ENCODE results near the gene NT5DC1.

NT5DC1 gene

GRCh38 chr6:116189472-116189871 is 88.8 kb downstream of the NT5DC1 start:
- Histone ChIP-seq H3K4me3 (ENCODE audit: low read depth, low read length) (no peak overlapping the region), H3K27ac (no peak overlapping the region), H3K36me3 (replicated peaks) (no peaks in the 10 kb centered on the region), H3K27me3 (replicated peaks) (no peaks in the 10 kb centered on the region)
- no peak for TF ChIP-seq CTCF (IDR thresholded peaks at IDR 0.05; ENCODE audit: low read depth, low read length, missing control alignments)
- in situ Hi-C loops (cut with HindIII; ENCODE audit: low pct_ligation_motif_present, low sequenced_read_pairs), result no loop called here
- no peak for DNase-seq

DNA sequence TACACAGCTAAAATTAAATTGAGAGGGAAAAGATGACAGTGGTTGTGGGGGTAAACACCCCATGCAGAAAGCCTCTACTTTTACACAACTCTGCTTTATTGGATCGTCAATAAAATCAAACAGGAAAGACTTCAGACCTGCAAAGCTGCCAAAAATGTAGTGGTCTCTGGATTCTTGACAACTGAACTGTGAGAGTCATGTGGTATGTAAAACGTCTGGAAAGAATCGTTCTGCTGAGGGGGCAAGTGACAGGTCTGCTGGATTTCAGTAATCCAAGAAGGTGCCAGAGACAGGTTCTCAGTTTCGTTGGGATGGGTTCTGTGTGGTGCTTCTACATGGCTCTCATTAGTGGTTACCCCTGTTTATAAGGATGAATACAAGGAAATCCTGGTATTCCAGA is 89.9 kb downstream of the NT5DC1 start:
- peak; percentile 84 for DNase-seq
- no peaks in the 10 kb centered on the region for H3K27me3 ChIP-seq (replicated peaks)
- no peak for TF ChIP-seq CTCF (IDR thresholded peaks at IDR 0.05; ENCODE audit: low read depth, low read length, missing control alignments)
- in situ Hi-C loops (cut with HindIII; ENCODE audit: low pct_ligation_motif_present, low sequenced_read_pairs), result no loop called here
- H3K36me3 ChIP-seq (replicated peaks), result no peaks in the 10 kb centered on the region
- H3K27ac ChIP-seq, result no peak overlapping the region
- no peak overlapping the region for H3K4me3 ChIP-seq (ENCODE audit: low read depth, low read length)

- Histone ChIP-seq H3K27me3 (replicated peaks) (no peaks in the 10 kb centered on the region), H3K36me3 (replicated peaks) (no peaks in the 10 kb centered on the region), H3K27ac (no peak overlapping the region), H3K4me3 (ENCODE audit: low read depth, low read length) (no peak overlapping the region)
- no peak for TF ChIP-seq CTCF (IDR thresholded peaks at IDR 0.05; ENCODE audit: low read depth, low read length, missing control alignments)
- no peak for DNase-seq
- in situ Hi-C loops (cut with HindIII; ENCODE audit: low pct_ligation_motif_present, low sequenced_read_pairs), result no loop called here
Measured at GRCh38 chr6:116191881-116192280, 91.2 kb downstream of the NT5DC1 start.

DNA sequence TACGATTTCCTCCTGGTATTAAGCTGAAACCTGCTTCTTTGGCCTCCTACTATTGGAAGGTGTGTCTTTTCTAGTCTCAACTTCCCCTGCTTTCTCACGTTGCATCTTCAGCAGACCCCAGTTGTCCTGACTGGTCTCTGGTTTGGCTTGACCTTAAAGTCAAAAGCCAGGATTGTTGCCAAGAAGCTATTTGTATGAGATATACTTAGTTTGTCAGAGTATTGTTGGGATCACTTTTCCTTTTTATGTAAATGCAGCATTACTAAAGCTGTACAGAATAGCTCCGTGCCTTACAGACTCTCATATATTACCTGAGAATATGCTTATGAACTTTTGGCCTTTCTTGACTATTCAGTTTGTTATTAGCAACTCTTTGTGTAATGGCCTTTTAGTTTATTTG is 92.1 kb downstream of the NT5DC1 start:
- Histone ChIP-seq H3K4me3 (ENCODE audit: low read depth, low read length) (no peak overlapping the region), H3K27me3 (replicated peaks) (no peaks in the 10 kb centered on the region), H3K27ac (no peak overlapping the region), H3K36me3 (replicated peaks) (no peaks in the 10 kb centered on the region)
- TF ChIP-seq CTCF (IDR thresholded peaks at IDR 0.05; ENCODE audit: low read depth, low read length, missing control alignments), result no peak
- in situ Hi-C loops (cut with HindIII; ENCODE audit: low pct_ligation_motif_present, low sequenced_read_pairs), result no loop called here
- no peak for DNase-seq

- TF ChIP-seq CTCF (IDR thresholded peaks at IDR 0.05; ENCODE audit: low read depth, low read length, missing control alignments), result no peak
- Histone ChIP-seq H3K36me3 (replicated peaks) (no peaks in the 10 kb centered on the region), H3K4me3 (ENCODE audit: low read depth, low read length) (no peak overlapping the region), H3K27me3 (replicated peaks) (no peaks in the 10 kb centered on the region), H3K27ac (no peak overlapping the region)
- in situ Hi-C loops (cut with HindIII; ENCODE audit: low pct_ligation_motif_present, low sequenced_read_pairs), result no loop called here
- DNase-seq, result no peak
Measured at GRCh38 chr6:116196841-116197240, 96.2 kb downstream of the NT5DC1 start.

- no peak for DNase-seq
- TF ChIP-seq CTCF (IDR thresholded peaks at IDR 0.05; ENCODE audit: low read depth, low read length, missing control alignments), result no peak
- no peak overlapping the region for H3K27ac ChIP-seq
- in situ Hi-C loops (cut with HindIII; ENCODE audit: low pct_ligation_motif_present, low sequenced_read_pairs), result no loop called here
- no peaks in the 10 kb centered on the region for H3K27me3 ChIP-seq (replicated peaks)
- H3K36me3 ChIP-seq (replicated peaks), result no peaks in the 10 kb centered on the region
- no peak overlapping the region for H3K4me3 ChIP-seq (ENCODE audit: low read depth, low read length)
Measured at GRCh38 chr6:116200619-116201249, 100.1 kb downstream of the NT5DC1 start.

All from brain microvascular endothelial cell (primary cell).